GM12878 (cell line): ENCODE data around the gene RFT1. TPM values are rescaled to one million over a fixed set of nuclear protein-coding genes. Genes with fewer than 3 reads are reported as not detected.

Source experiments
- BACH1 ChIP-seq: fragments of 450-650 bp; IDR thresholded peaks from 2 replicates; pipeline ENCODE4 v1.6.1; 2017; ENCODE audit warnings: mild to moderate bottlenecking, borderline replicate concordance
- CBX5 ChIP-seq: sonication (generic); IDR thresholded peaks from 2 replicates; pipeline ENCODE4 v1.6.1; 2016; ENCODE audit warnings: low read depth, moderate library complexity, mild to moderate bottlenecking, inconsistent platforms
- CHD4 ChIP-seq: fragments of 200-600 bp; sonication (generic); IDR thresholded peaks from 2 replicates; pipeline ENCODE4 v1.6.1; 2016; ENCODE audit warnings: mild to moderate bottlenecking
- ESRRA ChIP-seq: IDR thresholded peaks from 2 replicates; pipeline ENCODE4 v1.6.1; 2012; ENCODE audit warnings: mild to moderate bottlenecking, low read length, improper control_type of control experiment
- ETV6 ChIP-seq, 2 experiments: fragments of 450-650 bp in 1 of 2; IDR thresholded peaks in 1 of 2; conservative IDR thresholded peaks in 1 of 2; 2 replicates each; pipeline ENCODE4 v1.6.1; 2014; ENCODE audit warnings: antibody characterized with exemption in 1 of 2, borderline replicate concordance in 1 of 2, low read depth in 1 of 2, mild to moderate bottlenecking in 1 of 2, moderate library complexity in 1 of 2
- GABPA ChIP-seq: IDR thresholded peaks from 2 replicates; pipeline ENCODE4 v1.6.1; 2014; ENCODE audit warnings: antibody characterized with exemption, low read depth, mild to moderate bottlenecking, inconsistent platforms
- NFXL1 ChIP-seq: fragments of 450-650 bp; IDR thresholded peaks from 2 replicates; pipeline ENCODE4 v1.6.1; 2017; ENCODE audit warnings: antibody characterized with exemption, mild to moderate bottlenecking, borderline replicate concordance
- POLR2AphosphoS5 ChIP-seq: IDR thresholded peaks from 2 replicates; pipeline ENCODE4 v1.6.1; 2011; ENCODE audit warnings: mild to moderate bottlenecking, low read length, inconsistent platforms
- RBBP5 ChIP-seq: fragments of 200-600 bp; sonication (generic); conservative IDR thresholded peaks from 2 replicates; pipeline ENCODE4 v1.6.1; 2016
- RELA ChIP-seq: fragments of 450-650 bp; IDR thresholded peaks from 2 replicates; pipeline ENCODE4 v1.8.0; 2014; ENCODE audit warnings: borderline replicate concordance; ENCODE audit not compliant: partially characterized antibody
- SRF ChIP-seq, 2 experiments: IDR thresholded peaks; 2 replicates each; pipeline ENCODE4 v1.6.1; 2011; ENCODE audit warnings: low read depth in 2 of 2, low read length in 2 of 2, mild to moderate bottlenecking in 1 of 2, moderate library complexity in 1 of 2
- WRNIP1 ChIP-seq: IDR thresholded peaks from 2 replicates; pipeline ENCODE4 v1.6.1; 2011; ENCODE audit warnings: low read depth, low read length, improper control_type of control experiment, borderline replicate concordance
- ZNF274 ChIP-seq: IDR thresholded peaks from one replicate; pipeline ENCODE4 v1.8.0; 2011; ENCODE audit not compliant: insufficient read length, insufficient read depth
- ZNF384 ChIP-seq: IDR thresholded peaks from 2 replicates; pipeline ENCODE4 v1.6.1; 2012; ENCODE audit warnings: low read depth, mild to moderate bottlenecking, low read length, improper control_type of control experiment, borderline replicate concordance
- polyA plus RNA-seq, 11 experiments: library from polyadenylated mRNA; depleted of rRNA in 4 of 11; unstranded in 6 of 11; stranded (reverse) in 5 of 11; fragments of >200 nt; fragmentation: Nextera tagmentation in 4 of 11; fragmentation: Illumina TruSeq in 1 of 11; extraction: Ambion mirVana in 4 of 11; extraction: Trizol in 1 of 11; gene quantifications; 1 replicate in 1 of 11; 2 replicates in 10 of 11; pipeline versions ENCODE4 v1.2.1 to v1.2.3, GENCODE V29; 2011 to 2016; ENCODE audit warnings: inconsistent platforms in 2 of 11, missing spikeins in 2 of 11, low read depth in 1 of 11
- total RNA-seq, 4 experiments: library from RNA; depleted of rRNA in 3 of 4; stranded (reverse); fragments of >200 nt in 3 of 4; fragmentation: Illumina TruSeq in 1 of 4; extraction: Trizol in 1 of 4; gene quantifications; 2 replicates each; pipeline versions ENCODE4 v1.2.1 to v1.2.3, GENCODE V29; 2013 to 2021
- TF ChIP-seq, protein P1 (sequence below): fragments of 450-650 bp; IDR thresholded peaks from 2 replicates; pipeline ENCODE4 v1.6.1; 2017; ENCODE audit warnings: low read depth, mild to moderate bottlenecking, moderate library complexity
- TF ChIP-seq, protein P2 (sequence below): IDR thresholded peaks from 2 replicates; pipeline ENCODE4 v1.6.1; 2012; ENCODE audit warnings: low read depth, low read length, improper control_type of control experiment
- TF ChIP-seq, protein P3 (sequence below): fragments of 450-650 bp; IDR thresholded peaks from 2 replicates; pipeline ENCODE4 v1.6.1; 2017; ENCODE audit warnings: antibody characterized with exemption, mild to moderate bottlenecking, moderate library complexity
- TF ChIP-seq, protein P4 (sequence below): fragments of 450-650 bp; conservative IDR thresholded peaks from 2 replicates; pipeline ENCODE4 v1.6.1; 2017; ENCODE audit warnings: mild to moderate bottlenecking, moderate library complexity
- TF ChIP-seq, protein P5 (sequence below): fragments of 450-650 bp; IDR thresholded peaks from 2 replicates; pipeline ENCODE4 v1.6.1; 2014; ENCODE audit warnings: mild to moderate bottlenecking
- TF ChIP-seq, protein P6 (sequence below): IDR thresholded peaks from 2 replicates; pipeline ENCODE4 v1.6.1; 2011; ENCODE audit warnings: low read depth, mild to moderate bottlenecking, low read length, moderate library complexity, borderline replicate concordance; ENCODE audit errors: extremely low read depth

Gene RFT1
- total and polyA plus RNA-seq, 10 of the 15 experiments (the other 5 are each of a cell fraction or from before 2014, with no cell fraction given): 16.6 to 75.1 (median 34.5) TPM

DNA sequence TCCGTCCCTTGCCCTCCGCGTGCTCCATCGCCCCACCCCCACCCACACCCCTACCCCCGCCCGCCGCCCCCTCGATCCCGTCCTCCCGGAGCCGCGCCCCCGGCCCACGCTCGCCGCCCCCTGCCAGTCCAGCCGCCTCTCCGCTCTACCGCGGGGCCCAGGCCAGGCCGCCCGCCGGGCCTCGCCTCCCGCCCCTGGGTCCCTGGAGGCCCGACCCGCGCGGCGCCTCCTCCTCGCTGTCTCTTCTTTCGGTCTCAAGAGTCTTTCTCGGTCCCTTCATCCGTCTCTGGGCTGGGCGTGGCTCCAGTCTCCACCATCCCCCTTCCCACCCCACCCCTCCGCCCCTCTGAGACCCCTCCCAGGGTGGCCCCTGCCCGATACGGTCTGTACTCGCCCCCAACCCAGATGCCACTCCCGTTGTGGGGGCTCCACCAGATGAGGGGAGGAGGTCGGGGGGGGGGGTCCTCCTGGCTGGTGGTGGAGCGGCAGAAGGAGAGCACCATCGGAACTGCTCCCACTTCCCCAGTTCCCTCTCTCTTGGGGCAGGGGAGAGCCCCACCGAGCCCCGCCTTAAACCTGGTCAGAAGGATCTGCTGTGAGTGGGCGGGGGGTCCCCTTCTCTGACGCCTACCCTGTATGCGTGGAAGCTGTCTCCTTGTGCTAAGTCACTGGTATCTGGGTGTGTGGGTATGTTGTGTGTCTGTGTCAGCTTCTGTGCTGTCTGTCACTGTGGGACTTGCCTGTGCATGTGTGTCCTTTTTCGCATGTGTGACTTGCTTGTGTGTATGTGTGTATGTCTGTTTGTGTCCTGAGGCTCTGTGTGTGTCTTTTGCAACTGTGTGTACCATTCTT, 31.8 kb upstream of the RFT1 start (continued):
- TF ChIP-seq, protein P1, sequence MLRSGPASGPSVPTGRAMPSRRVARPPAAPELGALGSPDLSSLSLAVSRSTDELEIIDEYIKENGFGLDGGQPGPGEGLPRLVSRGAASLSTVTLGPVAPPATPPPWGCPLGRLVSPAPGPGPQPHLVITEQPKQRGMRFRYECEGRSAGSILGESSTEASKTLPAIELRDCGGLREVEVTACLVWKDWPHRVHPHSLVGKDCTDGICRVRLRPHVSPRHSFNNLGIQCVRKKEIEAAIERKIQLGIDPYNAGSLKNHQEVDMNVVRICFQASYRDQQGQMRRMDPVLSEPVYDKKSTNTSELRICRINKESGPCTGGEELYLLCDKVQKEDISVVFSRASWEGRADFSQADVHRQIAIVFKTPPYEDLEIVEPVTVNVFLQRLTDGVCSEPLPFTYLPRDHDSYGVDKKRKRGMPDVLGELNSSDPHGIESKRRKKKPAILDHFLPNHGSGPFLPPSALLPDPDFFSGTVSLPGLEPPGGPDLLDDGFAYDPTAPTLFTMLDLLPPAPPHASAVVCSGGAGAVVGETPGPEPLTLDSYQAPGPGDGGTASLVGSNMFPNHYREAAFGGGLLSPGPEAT: peak; percentile 75
- no peak for TF ChIP-seq NFXL1
- no peak for TF ChIP-seq RELA
- no peak for TF ChIP-seq ZNF384
- no peak for TF ChIP-seq SRF (IDR thresholded peaks at IDR 0.05; ENCODE audit: low read depth in 2 of 2, low read length in 2 of 2)
- TF ChIP-seq, protein P2, sequence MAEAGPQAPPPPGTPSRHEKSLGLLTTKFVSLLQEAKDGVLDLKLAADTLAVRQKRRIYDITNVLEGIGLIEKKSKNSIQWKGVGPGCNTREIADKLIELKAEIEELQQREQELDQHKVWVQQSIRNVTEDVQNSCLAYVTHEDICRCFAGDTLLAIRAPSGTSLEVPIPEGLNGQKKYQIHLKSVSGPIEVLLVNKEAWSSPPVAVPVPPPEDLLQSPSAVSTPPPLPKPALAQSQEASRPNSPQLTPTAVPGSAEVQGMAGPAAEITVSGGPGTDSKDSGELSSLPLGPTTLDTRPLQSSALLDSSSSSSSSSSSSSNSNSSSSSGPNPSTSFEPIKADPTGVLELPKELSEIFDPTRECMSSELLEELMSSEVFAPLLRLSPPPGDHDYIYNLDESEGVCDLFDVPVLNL: no peak
- TF ChIP-seq RBBP5: no peak
- no peak for TF ChIP-seq ZNF274
- TF ChIP-seq, protein P3, sequence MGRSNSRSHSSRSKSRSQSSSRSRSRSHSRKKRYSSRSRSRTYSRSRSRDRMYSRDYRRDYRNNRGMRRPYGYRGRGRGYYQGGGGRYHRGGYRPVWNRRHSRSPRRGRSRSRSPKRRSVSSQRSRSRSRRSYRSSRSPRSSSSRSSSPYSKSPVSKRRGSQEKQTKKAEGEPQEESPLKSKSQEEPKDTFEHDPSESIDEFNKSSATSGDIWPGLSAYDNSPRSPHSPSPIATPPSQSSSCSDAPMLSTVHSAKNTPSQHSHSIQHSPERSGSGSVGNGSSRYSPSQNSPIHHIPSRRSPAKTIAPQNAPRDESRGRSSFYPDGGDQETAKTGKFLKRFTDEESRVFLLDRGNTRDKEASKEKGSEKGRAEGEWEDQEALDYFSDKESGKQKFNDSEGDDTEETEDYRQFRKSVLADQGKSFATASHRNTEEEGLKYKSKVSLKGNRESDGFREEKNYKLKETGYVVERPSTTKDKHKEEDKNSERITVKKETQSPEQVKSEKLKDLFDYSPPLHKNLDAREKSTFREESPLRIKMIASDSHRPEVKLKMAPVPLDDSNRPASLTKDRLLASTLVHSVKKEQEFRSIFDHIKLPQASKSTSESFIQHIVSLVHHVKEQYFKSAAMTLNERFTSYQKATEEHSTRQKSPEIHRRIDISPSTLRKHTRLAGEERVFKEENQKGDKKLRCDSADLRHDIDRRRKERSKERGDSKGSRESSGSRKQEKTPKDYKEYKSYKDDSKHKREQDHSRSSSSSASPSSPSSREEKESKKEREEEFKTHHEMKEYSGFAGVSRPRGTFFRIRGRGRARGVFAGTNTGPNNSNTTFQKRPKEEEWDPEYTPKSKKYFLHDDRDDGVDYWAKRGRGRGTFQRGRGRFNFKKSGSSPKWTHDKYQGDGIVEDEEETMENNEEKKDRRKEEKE: no peak
- no peak for TF ChIP-seq GABPA
- TF ChIP-seq, protein P4, sequence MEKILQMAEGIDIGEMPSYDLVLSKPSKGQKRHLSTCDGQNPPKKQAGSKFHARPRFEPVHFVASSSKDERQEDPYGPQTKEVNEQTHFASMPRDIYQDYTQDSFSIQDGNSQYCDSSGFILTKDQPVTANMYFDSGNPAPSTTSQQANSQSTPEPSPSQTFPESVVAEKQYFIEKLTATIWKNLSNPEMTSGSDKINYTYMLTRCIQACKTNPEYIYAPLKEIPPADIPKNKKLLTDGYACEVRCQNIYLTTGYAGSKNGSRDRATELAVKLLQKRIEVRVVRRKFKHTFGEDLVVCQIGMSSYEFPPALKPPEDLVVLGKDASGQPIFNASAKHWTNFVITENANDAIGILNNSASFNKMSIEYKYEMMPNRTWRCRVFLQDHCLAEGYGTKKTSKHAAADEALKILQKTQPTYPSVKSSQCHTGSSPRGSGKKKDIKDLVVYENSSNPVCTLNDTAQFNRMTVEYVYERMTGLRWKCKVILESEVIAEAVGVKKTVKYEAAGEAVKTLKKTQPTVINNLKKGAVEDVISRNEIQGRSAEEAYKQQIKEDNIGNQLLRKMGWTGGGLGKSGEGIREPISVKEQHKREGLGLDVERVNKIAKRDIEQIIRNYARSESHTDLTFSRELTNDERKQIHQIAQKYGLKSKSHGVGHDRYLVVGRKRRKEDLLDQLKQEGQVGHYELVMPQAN: peak; percentile 49
- TF ChIP-seq, protein P5, sequence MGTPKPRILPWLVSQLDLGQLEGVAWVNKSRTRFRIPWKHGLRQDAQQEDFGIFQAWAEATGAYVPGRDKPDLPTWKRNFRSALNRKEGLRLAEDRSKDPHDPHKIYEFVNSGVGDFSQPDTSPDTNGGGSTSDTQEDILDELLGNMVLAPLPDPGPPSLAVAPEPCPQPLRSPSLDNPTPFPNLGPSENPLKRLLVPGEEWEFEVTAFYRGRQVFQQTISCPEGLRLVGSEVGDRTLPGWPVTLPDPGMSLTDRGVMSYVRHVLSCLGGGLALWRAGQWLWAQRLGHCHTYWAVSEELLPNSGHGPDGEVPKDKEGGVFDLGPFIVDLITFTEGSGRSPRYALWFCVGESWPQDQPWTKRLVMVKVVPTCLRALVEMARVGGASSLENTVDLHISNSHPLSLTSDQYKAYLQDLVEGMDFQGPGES: no peak
- TF ChIP-seq BACH1: peak; percentile 62; the same call in 1 of the 2 replicates
- no peak for TF ChIP-seq CHD4
- TF ChIP-seq CBX5: no peak
- TF ChIP-seq WRNIP1: no peak
- TF ChIP-seq, protein P6, sequence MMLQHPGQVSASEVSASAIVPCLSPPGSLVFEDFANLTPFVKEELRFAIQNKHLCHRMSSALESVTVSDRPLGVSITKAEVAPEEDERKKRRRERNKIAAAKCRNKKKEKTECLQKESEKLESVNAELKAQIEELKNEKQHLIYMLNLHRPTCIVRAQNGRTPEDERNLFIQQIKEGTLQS: no peak
- TF ChIP-seq ETV6 (conservative IDR thresholded peaks at IDR 0.05 in 1 of 2, IDR thresholded peaks at IDR 0.05 in 1 of 2; ENCODE audit: borderline replicate concordance in 1 of 2, low read depth in 1 of 2): no peak
- TF ChIP-seq POLR2AphosphoS5: no peak; the same call in 1 of the 2 replicates
- no peak for TF ChIP-seq ESRRA
